Activated T-helper 9 cell treated with anti-CD3 and anti-CD28 coated beads, Interleukin-2, amount 50 U/mL, for 16 hours (primary cell): Measurements from ENCODE around the gene MANEA.

ENCODE experiments used
- DNase-seq: peaks from one replicate; pipeline ENCODE4 v3.0.0-alpha.2; 2020; ENCODE audit warnings: low read depth

Gene MANEA

GRCh38 chr6:95589067-95589466 is 11.7 kb downstream of the MANEA start:
- DNase-seq = no peak

GRCh38 chr6:95589826-95590570 is 12.7 kb downstream of the MANEA start:
- no peak for DNase-seq

- DNase-seq = no peak
Observed at GRCh38 chr6:95593025-95593424, 15.7 kb downstream of the MANEA start.

- DNase-seq = no peak
Observed at GRCh38 chr6:95596021-95596420, 18.7 kb downstream of the MANEA start.

- DNase-seq = no peak
Observed at GRCh38 chr6:95599706-95600105, 22.4 kb downstream of the MANEA start.

GRCh38 chr6:95601133-95601532 is 23.8 kb downstream of the MANEA start:
- DNase-seq = no peak

- no peak for DNase-seq
Observed at GRCh38 chr6:95614094-95614493, 36.8 kb downstream of the MANEA start.

- no peak for DNase-seq
Observed at GRCh38 chr6:95629551-95629950, 52.2 kb downstream of the MANEA start.

- no peak for DNase-seq
Observed at GRCh38 chr6:95636552-95637431, 59.5 kb downstream of the MANEA start.

- no peak for DNase-seq
Observed at GRCh38 chr6:95648636-95649035, 71.3 kb downstream of the MANEA start.

- DNase-seq = no peak
Observed at GRCh38 chr6:95649451-95649850, 72.1 kb downstream of the MANEA start.

- no peak for DNase-seq
Observed at GRCh38 chr6:95654176-95654575, 76.8 kb downstream of the MANEA start.

GRCh38 chr6:95658886-95659285 is 81.6 kb downstream of the MANEA start:
- no peak for DNase-seq
